NT2/D1 (cell line): ENCODE data around the gene RTN4RL2.

Source experiments
- DNase-seq: peaks from one replicate; pipeline ENCODE4 v3.0.0-alpha.2; 2011; ENCODE audit warnings: low read depth, low spot score
- H3K27me3 ChIP-seq: 2 replicates; pipeline ENCODE4 v1.6.0; 2011; ENCODE audit warnings: mild to moderate bottlenecking; ENCODE audit not compliant: insufficient read length, insufficient read depth
- H3K36me3 ChIP-seq: 2 replicates; pipeline ENCODE4 v1.6.1; 2011; ENCODE audit warnings: mild to moderate bottlenecking, low read length, mixed read lengths; ENCODE audit not compliant: insufficient read depth, insufficient read length
- H3K4me1 ChIP-seq: 2 replicates; pipeline ENCODE4 v1.5.1; 2011; ENCODE audit not compliant: insufficient read depth, insufficient read length
- H3K4me3 ChIP-seq: 2 replicates; pipeline ENCODE4 v1.5.1; 2011; ENCODE audit warnings: low read depth; ENCODE audit not compliant: insufficient read length
- H3K9ac ChIP-seq: 2 replicates; pipeline ENCODE4 v1.6.0; 2011; ENCODE audit warnings: low read depth; ENCODE audit not compliant: insufficient read length
- H3K9me3 ChIP-seq: 2 replicates; pipeline ENCODE4 v1.5.1; 2011; ENCODE audit warnings: mild to moderate bottlenecking, low read length; ENCODE audit not compliant: insufficient read depth
- SUZ12 ChIP-seq: IDR thresholded peaks from 2 replicates; pipeline ENCODE4 v1.6.1; 2011; ENCODE audit not compliant: insufficient read length, insufficient read depth; ENCODE audit errors: extremely low read depth
- YY1 ChIP-seq: IDR thresholded peaks from 2 replicates; pipeline ENCODE4 v1.6.1; 2011; ENCODE audit not compliant: insufficient read length, insufficient read depth
- ZNF274 ChIP-seq: IDR thresholded peaks from 2 replicates; pipeline ENCODE4 v1.6.1; 2011; ENCODE audit warnings: mild to moderate bottlenecking, low read depth, low read length

Gene RTN4RL2

DNA sequence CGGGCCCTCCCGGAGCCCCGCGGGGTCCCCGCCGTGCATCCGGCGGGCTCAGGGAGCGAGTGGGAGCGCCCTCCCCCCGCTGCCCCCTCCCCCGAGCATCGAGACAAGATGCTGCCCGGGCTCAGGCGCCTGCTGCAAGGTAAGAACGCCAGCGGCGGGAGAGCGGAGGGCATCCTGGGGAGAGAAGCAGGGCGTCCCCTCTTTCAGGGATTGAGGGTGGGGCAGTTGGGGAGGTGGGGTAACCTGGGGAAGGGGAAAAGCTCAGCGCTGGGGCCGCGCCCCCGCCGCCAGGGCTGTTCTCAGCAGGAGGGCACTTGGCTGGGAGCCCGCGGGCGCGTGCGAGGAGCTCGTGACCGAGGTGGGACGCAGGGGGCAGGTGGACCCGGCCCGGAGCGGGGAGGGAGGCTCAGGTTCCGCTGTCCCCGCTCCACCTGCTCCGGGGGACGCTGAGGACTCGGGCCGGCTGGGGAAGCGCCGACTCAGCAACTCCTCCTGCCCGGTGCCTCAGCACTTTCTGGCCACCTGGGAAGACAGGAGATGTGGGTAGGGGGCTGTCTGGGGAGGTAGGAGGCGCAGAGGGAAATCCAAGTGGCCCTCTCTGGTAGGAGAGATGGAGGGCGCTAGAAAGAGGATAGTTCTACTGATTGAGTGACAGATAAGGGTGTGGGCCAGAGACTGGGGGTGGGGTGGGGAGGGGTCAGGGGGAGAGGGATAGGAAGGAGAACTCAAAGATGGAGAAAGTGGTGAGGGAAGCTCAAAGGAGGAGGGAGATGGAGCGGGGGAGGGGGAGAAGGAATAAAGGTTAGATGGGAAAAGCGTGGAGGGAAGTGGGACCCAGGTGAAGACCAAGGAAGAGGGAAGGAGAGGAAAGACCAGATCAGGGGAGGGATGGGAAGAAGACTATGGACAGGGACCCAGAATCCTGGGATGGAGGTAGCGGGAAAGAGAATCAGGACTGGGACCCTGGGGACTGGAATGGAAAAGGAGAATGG is 726 bp downstream of the RTN4RL2 start:
- peak overlapping the region; percentile 78 for H3K9ac ChIP-seq
- peak overlapping the region; percentile 75 for H3K4me3 ChIP-seq
- TF ChIP-seq ZNF274 (no peak), SUZ12 (no peak), YY1 (no peak)
- peaks cover 35% of the 10 kb centered on the region for H3K4me1 ChIP-seq
- peaks cover 53% of the 10 kb centered on the region for H3K27me3 ChIP-seq
- no peaks in the 10 kb centered on the region for H3K9me3 ChIP-seq
- no peaks in the 10 kb centered on the region for H3K36me3 ChIP-seq
- DNase-seq, result no peak

DNA sequence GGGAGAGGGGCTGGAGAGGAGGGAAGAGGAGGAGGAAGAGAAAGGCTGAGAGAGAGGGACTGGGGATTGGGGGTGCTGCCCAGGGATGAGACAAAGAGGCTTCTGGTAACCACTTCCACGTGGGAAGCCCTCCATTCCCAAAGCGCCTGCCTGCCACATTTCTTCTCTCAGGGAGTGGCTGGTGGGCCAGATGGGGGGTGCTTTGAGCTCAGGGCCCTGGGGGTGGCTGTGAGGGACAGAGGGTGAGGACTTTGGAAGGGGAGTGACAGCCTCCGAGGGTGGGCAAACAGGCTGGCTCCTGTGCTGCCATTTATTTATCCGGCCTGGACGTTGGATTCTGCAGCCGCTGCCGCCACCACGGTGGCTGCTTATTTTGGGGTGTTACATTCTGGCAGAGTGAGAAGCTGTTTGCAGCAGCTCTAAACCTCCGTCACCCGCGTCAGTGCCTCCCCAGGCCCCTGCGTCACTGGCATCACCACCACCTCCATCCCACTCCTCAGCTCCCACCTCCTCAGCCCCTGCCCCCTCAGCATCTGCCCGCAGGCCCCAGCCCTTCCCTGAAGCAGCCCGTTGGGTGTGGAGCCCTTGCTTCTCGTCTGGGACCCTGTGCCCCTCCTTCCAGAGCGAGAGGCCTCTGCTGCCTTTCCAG is 1.6 kb downstream of the RTN4RL2 start:
- no peaks in the 10 kb centered on the region for H3K9me3 ChIP-seq
- H3K27me3 ChIP-seq, result peaks cover 47% of the 10 kb centered on the region
- H3K4me1 ChIP-seq, result peaks cover 33% of the 10 kb centered on the region
- TF ChIP-seq SUZ12 (no peak), ZNF274 (no peak), YY1 (no peak)
- no peak for DNase-seq
- peak overlapping the region; percentile 75 for H3K4me3 ChIP-seq
- no peaks in the 10 kb centered on the region for H3K36me3 ChIP-seq
- H3K9ac ChIP-seq, result no peak overlapping the region

DNA sequence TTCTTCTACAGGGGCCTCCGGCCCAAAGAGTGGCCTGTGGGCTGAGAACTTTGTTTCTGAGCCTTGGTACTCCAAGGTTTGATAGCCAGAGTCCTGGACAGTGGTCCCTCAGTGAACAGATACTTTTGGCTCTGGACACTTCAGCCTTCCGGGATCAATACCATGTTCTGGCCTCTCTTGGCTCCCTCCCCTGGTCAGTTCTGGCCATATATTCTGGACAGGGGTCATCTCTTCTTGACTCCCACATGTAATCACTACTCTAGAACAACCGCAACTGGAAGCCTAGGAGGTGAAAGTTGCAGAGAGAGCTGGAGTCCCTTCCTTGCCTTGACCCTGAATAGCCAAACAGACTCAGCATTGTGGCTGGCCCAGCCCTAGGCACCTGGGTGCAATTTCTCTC is 2.3 kb downstream of the RTN4RL2 start:
- Histone ChIP-seq H3K27me3 (peaks cover 42% of the 10 kb centered on the region), H3K4me3 (no peak overlapping the region), H3K36me3 (no peaks in the 10 kb centered on the region), H3K9ac (no peak overlapping the region), H3K4me1 (peaks cover 29% of the 10 kb centered on the region), H3K9me3 (no peaks in the 10 kb centered on the region)
- TF ChIP-seq YY1 (no peak), ZNF274 (no peak), SUZ12 (no peak)
- no peak for DNase-seq

DNA sequence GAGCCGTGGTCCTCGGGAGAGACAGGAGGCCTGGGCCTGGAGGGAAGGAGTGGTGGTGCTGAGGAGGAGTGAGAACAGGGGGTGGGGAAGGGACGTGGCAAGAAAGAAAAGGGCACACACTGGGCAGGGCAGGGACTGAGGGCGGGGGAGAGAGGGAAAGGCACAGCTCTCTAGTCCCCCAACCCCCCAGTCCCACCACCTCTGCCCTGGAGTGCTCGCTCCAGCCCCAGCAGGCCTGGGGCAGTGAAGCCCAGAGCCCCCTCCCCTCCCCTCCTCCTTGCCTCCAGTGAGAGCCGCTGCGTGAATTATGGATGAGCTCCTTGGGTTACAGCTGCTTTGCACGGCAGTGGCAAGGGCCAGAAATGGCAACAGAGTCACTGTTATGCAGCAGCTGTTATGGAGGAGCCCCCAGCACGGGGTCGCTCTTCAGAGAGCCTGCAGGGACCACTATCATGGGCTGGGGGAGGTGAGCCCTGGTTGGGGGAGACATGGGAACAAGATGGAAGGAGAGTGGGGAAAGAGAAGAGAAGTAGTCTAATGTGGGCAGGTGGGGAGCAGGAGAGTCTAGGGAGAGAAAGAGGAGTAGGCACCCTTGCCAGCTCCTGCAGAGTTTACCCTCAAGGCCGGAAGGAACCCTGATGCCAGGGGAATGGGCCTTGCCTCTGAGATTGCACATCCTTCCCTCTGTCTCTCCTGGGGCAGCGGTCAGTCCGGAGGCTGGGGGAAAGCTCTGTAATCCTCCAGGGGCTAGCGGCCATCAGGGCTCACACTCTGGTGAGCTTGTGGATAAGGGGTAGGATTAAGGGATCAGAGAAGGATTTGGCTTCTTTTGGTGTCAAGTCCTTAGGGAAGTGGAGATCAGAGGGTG is 3.6 kb downstream of the RTN4RL2 start:
- DNase-seq, result no peak
- Histone ChIP-seq H3K9ac (peak overlapping the region; percentile 64), H3K9me3 (no peaks in the 10 kb centered on the region), H3K4me3 (no peak overlapping the region), H3K27me3 (peaks cover 29% of the 10 kb centered on the region), H3K4me1 (peaks cover 28% of the 10 kb centered on the region), H3K36me3 (no peaks in the 10 kb centered on the region)
- TF ChIP-seq SUZ12 (no peak), YY1 (no peak), ZNF274 (no peak)

DNA sequence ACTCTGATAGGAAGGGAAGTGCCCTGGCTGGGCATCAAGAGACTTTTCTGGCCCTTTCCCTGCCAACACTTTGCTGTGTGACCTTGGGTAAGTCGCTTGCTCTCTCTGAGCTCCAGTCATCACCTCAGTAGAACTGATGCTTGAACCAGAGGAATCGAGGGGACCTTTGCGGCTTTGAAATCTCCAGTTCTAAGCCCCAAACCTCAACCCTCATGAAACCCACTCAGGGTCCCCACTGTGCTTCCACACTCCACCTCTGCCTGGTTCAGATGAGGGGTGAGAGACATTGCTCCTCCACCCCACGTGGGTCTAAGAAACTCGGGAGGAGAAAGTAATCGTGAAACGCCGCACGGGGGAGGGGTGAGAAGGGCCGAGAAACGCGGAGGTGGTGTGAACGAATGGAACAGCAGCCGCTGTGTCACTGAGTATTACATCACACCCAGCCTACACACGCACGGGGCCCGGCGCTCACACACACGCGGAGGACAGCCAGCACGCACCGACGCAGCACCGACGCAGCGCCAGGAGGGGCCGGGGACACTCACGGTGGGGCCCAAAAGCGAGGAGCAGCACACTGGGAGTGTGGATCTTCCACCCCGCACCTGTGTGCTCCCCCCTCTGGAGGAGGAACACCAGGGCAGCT is 4.3 kb downstream of the RTN4RL2 start:
- no peaks in the 10 kb centered on the region for H3K9me3 ChIP-seq
- H3K9ac ChIP-seq, result peak overlapping the region; percentile 12
- peaks cover 22% of the 10 kb centered on the region for H3K27me3 ChIP-seq
- TF ChIP-seq YY1, result no peak
- no peak for TF ChIP-seq ZNF274
- no peak for TF ChIP-seq SUZ12
- H3K4me1 ChIP-seq, result peaks cover 28% of the 10 kb centered on the region
- DNase-seq, result no peak
- peaks cover 2% of the 10 kb centered on the region for H3K36me3 ChIP-seq
- no peak overlapping the region for H3K4me3 ChIP-seq

- Histone ChIP-seq H3K27me3 (peaks cover 13% of the 10 kb centered on the region), H3K9ac (no peak overlapping the region), H3K4me3 (no peak overlapping the region), H3K9me3 (no peaks in the 10 kb centered on the region), H3K4me1 (peaks cover 27% of the 10 kb centered on the region), H3K36me3 (peaks cover 2% of the 10 kb centered on the region)
- no peak for DNase-seq
- TF ChIP-seq YY1 (no peak), ZNF274 (no peak), SUZ12 (no peak)
Observed at GRCh38 chr11:57466680-57467079, 6.4 kb downstream of the RTN4RL2 start.
